ENCODE data around the gene RBMS1. TPM values are rescaled to one million over a fixed set of nuclear protein-coding genes. Genes with fewer than 3 reads are reported as not detected.

Gene RBMS1
- total RNA-seq, 2 donors from 2014 or later, result 18.8 to 22.8 TPM

- no peaks in the 10 kb centered on the region for H3K4me1 ChIP-seq (replicated peaks)
- intact Hi-C loops (cut with DNase I), result loop anchor here (10.0 kb wide), 1 partner anchor 161 kb away; the partner anchor contains the start of gene RBMS1
- no peaks in the 10 kb centered on the region for H3K9me3 ChIP-seq
- 77% methylated on average over 2 of the region's 2 CpGs for WGBS
- H3K27me3 ChIP-seq (replicated peaks; ENCODE audit: insufficient read depth), result no peaks in the 10 kb centered on the region
- TF ChIP-seq POLR2A (IDR thresholded peaks at IDR 0.05), result no peak
- TF ChIP-seq CTCF (IDR thresholded peaks at IDR 0.05), result no peak
- TF ChIP-seq POLR2AphosphoS5 (IDR thresholded peaks at IDR 0.05), result no peak
- no peak overlapping the region for H3K4me3 ChIP-seq
- H3K27ac ChIP-seq, result no peak overlapping the region
- no peaks in the 10 kb centered on the region for H3K36me3 ChIP-seq
- DNase-seq (ENCODE audit: low spot score), result no peak
Observed at GRCh38 chr2:160333324-160334027, 160.1 kb downstream of the RBMS1 start.

GRCh38 chr2:160332318-160332717 lies 161.3 kb downstream of the RBMS1 start:
- 66% methylated on average over 2 of the region's 2 CpGs for WGBS
- no peaks in the 10 kb centered on the region for H3K27me3 ChIP-seq (replicated peaks; ENCODE audit: insufficient read depth)
- no peaks in the 10 kb centered on the region for H3K4me1 ChIP-seq (replicated peaks)
- H3K4me3 ChIP-seq, result no peak overlapping the region
- no peak for DNase-seq (ENCODE audit: low spot score)
- H3K9me3 ChIP-seq, result no peaks in the 10 kb centered on the region
- no peak for TF ChIP-seq CTCF (IDR thresholded peaks at IDR 0.05)
- no peak for TF ChIP-seq POLR2A (IDR thresholded peaks at IDR 0.05)
- no peak for TF ChIP-seq POLR2AphosphoS5 (IDR thresholded peaks at IDR 0.05)
- intact Hi-C loops (cut with DNase I), result loop anchor here (10.0 kb wide), 1 partner anchor 162 kb away; the partner anchor contains the start of gene RBMS1
- H3K36me3 ChIP-seq, result no peaks in the 10 kb centered on the region
- no peak overlapping the region for H3K27ac ChIP-seq

DNA sequence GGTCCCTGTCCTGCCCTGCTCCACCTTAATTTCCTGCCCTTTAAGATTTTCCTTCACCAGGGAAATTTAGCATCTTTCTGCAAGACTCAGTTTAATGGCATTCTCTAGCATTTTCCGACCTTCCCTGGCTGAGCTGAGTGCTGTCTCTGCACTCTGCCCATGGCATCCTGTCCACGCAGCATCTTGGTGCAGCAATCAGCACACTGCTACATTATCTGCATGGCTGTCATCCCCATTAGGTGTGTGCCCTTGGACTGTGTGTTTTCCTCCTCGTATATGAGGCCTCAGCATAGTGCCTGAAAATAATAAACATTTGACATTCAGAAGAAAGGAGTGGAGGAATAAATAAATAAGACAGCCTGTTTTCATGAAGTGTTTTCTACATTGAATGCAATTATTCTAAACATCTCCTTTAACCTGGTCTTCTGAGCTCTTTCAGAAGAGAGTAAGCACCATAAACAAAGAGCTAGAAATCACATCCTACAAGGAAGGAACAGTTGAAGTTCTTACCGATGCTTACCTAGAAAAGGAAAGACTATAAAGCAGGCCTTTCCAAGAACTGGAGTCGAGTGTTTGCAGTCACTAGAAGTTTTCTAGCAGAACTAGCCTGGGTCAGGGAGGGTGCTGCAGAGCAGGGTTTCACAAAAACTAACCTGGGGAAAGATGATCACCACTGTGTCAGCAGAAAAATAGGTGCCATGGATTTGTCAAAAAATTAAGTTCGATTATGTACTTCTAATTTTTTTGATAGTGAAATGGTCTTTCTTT lies 162.2 kb downstream of the RBMS1 start:
- TF ChIP-seq POLR2AphosphoS5 (IDR thresholded peaks at IDR 0.05) (no peak), POLR2A (IDR thresholded peaks at IDR 0.05) (no peak), CTCF (IDR thresholded peaks at IDR 0.05) (no peak)
- 64% methylated on average over 6 of the region's 6 CpGs for WGBS
- Histone ChIP-seq H3K36me3 (no peaks in the 10 kb centered on the region), H3K9me3 (no peaks in the 10 kb centered on the region), H3K4me3 (no peak overlapping the region), H3K4me1 (replicated peaks) (no peaks in the 10 kb centered on the region), H3K27ac (no peak overlapping the region), H3K27me3 (replicated peaks; ENCODE audit: insufficient read depth) (no peaks in the 10 kb centered on the region)
- no peak for DNase-seq (ENCODE audit: low spot score)
- intact Hi-C loops (cut with DNase I), result loop anchor here (10.0 kb wide), 1 partner anchor 163 kb away; the partner anchor contains the start of gene RBMS1

DNA sequence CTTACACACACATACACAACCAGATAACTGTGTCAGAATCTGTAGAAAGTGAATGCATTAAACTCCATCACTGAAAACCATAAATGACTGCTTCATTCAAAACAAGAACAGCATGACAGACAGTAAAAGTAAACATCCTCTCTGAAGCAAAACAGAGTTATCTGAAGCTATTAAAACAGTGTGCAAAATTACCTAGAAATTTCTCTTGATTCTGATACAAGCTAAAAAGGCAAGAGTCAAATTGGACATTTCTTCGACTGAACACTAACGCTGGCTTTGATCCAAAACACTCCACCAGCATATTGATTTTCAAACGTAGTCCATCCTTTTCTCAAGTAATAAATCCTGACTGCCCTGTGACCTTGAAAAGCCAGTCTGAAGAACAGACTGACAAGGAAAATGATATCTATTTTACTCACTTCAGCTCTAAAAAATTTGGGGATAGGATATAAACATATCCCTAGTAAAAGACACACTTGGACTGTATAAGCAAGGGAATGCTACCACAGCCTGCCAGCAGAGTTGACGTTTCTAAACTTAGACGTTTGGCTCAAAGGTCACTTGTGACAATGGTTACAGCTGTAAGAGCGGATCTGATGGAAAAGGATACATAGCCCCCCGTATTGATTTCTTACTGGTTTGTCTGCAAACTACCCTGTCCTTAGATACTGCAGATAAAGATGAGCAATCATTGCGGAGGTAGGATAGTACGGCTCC lies 164.6 kb downstream of the RBMS1 start:
- WGBS, result 60% methylated on average over 9 of the region's 9 CpGs
- intact Hi-C loops (cut with DNase I), result no loop called here

More for the DNA sequence above, 164.6 kb downstream of the RBMS1 start:
- no peaks in the 10 kb centered on the region for H3K36me3 ChIP-seq
- no peak overlapping the region for H3K4me3 ChIP-seq
- no peaks in the 10 kb centered on the region for H3K27me3 ChIP-seq (replicated peaks; ENCODE audit: insufficient read depth)
- TF ChIP-seq CTCF (IDR thresholded peaks at IDR 0.05) (no peak), POLR2AphosphoS5 (IDR thresholded peaks at IDR 0.05) (no peak), POLR2A (IDR thresholded peaks at IDR 0.05) (no peak)
- H3K9me3 ChIP-seq, result no peaks in the 10 kb centered on the region
- no peaks in the 10 kb centered on the region for H3K4me1 ChIP-seq (replicated peaks)
- no peak overlapping the region for H3K27ac ChIP-seq
- no peak for DNase-seq (ENCODE audit: low spot score)
